Liver (tissue), 9 donors: ENCODE results near the gene SQOR. TPM values are rescaled to one million over a fixed set of nuclear protein-coding genes. Genes with fewer than 3 reads are reported as not detected.

Experiments used
- DNase-seq: peaks from one replicate; pipeline ENCODE4 v3.0.0-alpha.2; 2017; ENCODE audit warnings: low spot score
- H3K27ac ChIP-seq, 2 donors: one replicate each; pipeline ENCODE4 v1.7.0; 2013; ENCODE audit warnings: inconsistent platforms in 2 of 2, low read length in 2 of 2, control low read depth in 1 of 2, low read depth in 1 of 2, mild to moderate bottlenecking in 1 of 2
- H3K27me3 ChIP-seq, 4 donors: one replicate each; pipeline versions ENCODE4 v1.6.1 to v1.7.0; 2013; ENCODE audit warnings: low read length in 3 of 4, inconsistent platforms in 1 of 4, mild to moderate bottlenecking in 1 of 4, moderate library complexity in 1 of 4; ENCODE audit not compliant: control insufficient read depth in 4 of 4, insufficient read depth in 4 of 4
- H3K36me3 ChIP-seq, 4 donors: one replicate each; pipeline versions ENCODE4 v1.6.1 to v1.7.0; 2013; ENCODE audit warnings: low read length in 3 of 4, mild to moderate bottlenecking in 3 of 4, low read depth in 1 of 4, moderate library complexity in 1 of 4; ENCODE audit not compliant: control insufficient read depth in 4 of 4, insufficient read depth in 3 of 4
- H3K4me1 ChIP-seq, 4 donors: one replicate each; pipeline versions ENCODE4 v1.6.1 to v1.7.0; 2013; ENCODE audit warnings: low read length in 3 of 4, mild to moderate bottlenecking in 3 of 4, moderate library complexity in 1 of 4; ENCODE audit not compliant: control insufficient read depth in 4 of 4, insufficient read depth in 4 of 4
- H3K4me3 ChIP-seq, 3 donors: one replicate each; pipeline versions ENCODE4 v1.6.1 to v1.7.0; 2013; ENCODE audit warnings: low read length in 3 of 3, control low read depth in 1 of 3, low read depth in 1 of 3, mild to moderate bottlenecking in 1 of 3
- H3K9ac ChIP-seq, 2 donors: one replicate each; pipeline ENCODE4 v1.7.0; 2013; ENCODE audit warnings: low read length in 2 of 2, mild to moderate bottlenecking in 2 of 2, moderate library complexity in 2 of 2, control low read depth in 1 of 2, low read depth in 1 of 2
- H3K9me3 ChIP-seq, 4 donors: one replicate each; pipeline versions ENCODE4 v1.6.1 to v1.7.0; 2013; ENCODE audit warnings: low read length in 3 of 4; ENCODE audit not compliant: control insufficient read depth in 4 of 4
- ATF3 ChIP-seq: IDR thresholded peaks from 2 replicates; pipeline ENCODE4 v1.6.1; 2016; ENCODE audit warnings: antibody characterized with exemption
- CTCF ChIP-seq: fragments of 150-350 bp; IDR thresholded peaks from 2 replicates; pipeline ENCODE4 v1.5.1; 2017; ENCODE audit warnings: improper control_type of control experiment, low read depth, low read length; ENCODE audit not compliant: missing input control
- EGR1 ChIP-seq, 2 donors: IDR thresholded peaks; 2 replicates each; pipeline ENCODE4 v1.6.1; 2016 to 2018; ENCODE audit warnings: antibody characterized with exemption in 2 of 2, low read depth in 2 of 2
- FOXA1 ChIP-seq: IDR thresholded peaks from 2 replicates; pipeline ENCODE4 v1.6.1; 2016; ENCODE audit warnings: antibody characterized with exemption
- FOXA2 ChIP-seq: IDR thresholded peaks from 2 replicates; pipeline ENCODE4 v1.6.1; 2016; ENCODE audit warnings: antibody characterized with exemption
- GABPA ChIP-seq, 2 donors: IDR thresholded peaks in 1 of 2; conservative IDR thresholded peaks in 1 of 2; 2 replicates each; pipeline ENCODE4 v1.6.1; 2016; ENCODE audit warnings: antibody characterized with exemption in 2 of 2, mild to moderate bottlenecking in 1 of 2, moderate library complexity in 1 of 2
- HNF4A ChIP-seq, 2 donors: conservative IDR thresholded peaks; 2 replicates each; pipeline ENCODE4 v1.6.1; 2016; ENCODE audit warnings: antibody characterized with exemption in 2 of 2, mild to moderate bottlenecking in 2 of 2
- HNF4G ChIP-seq: IDR thresholded peaks from 2 replicates; pipeline ENCODE4 v1.6.1; 2016; ENCODE audit warnings: antibody characterized with exemption
- JUND ChIP-seq, 2 donors: IDR thresholded peaks; 2 replicates each; pipeline ENCODE4 v1.6.1; 2016; ENCODE audit warnings: antibody characterized with exemption in 2 of 2
- MAX ChIP-seq: IDR thresholded peaks from 2 replicates; pipeline ENCODE4 v1.6.1; 2016; ENCODE audit warnings: antibody characterized with exemption
- NR2F2 ChIP-seq: IDR thresholded peaks from 2 replicates; pipeline ENCODE4 v1.6.1; 2016; ENCODE audit warnings: antibody characterized with exemption
- RAD21 ChIP-seq, 2 donors: IDR thresholded peaks; 2 replicates each; pipeline ENCODE4 v1.6.1; 2016; ENCODE audit warnings: antibody characterized with exemption in 2 of 2, mild to moderate bottlenecking in 2 of 2
- REST ChIP-seq: IDR thresholded peaks from 2 replicates; pipeline ENCODE4 v1.6.1; 2016; ENCODE audit warnings: antibody characterized with exemption, mild to moderate bottlenecking
- RXRA ChIP-seq, 2 donors: IDR thresholded peaks; 2 replicates each; pipeline ENCODE4 v1.6.1; 2017 to 2018; ENCODE audit warnings: antibody characterized with exemption in 2 of 2, mild to moderate bottlenecking in 1 of 2
- SP1 ChIP-seq: IDR thresholded peaks from 2 replicates; pipeline ENCODE4 v1.6.1; 2018; ENCODE audit warnings: antibody characterized with exemption, mild to moderate bottlenecking
- TAF1 ChIP-seq: conservative IDR thresholded peaks from 2 replicates; pipeline ENCODE4 v1.6.1; 2016; ENCODE audit warnings: antibody characterized with exemption, mild to moderate bottlenecking
- YY1 ChIP-seq: IDR thresholded peaks from 2 replicates; pipeline ENCODE4 v1.6.1; 2016; ENCODE audit warnings: antibody characterized with exemption, mild to moderate bottlenecking
- ZBTB33 ChIP-seq: IDR thresholded peaks from 2 replicates; pipeline ENCODE4 v1.6.1; 2016; ENCODE audit warnings: antibody characterized with exemption
- WGBS: extraction: QIAGEN DNeasy Blood & Tissue Kit; methylation state at CpG from one replicate; pipeline ENCODE4 v1.1.7; 2013; 5-methylcytosine and 5-hydroxymethylcytosine counted together
- polyA plus RNA-seq, 2 donors: library from polyadenylated mRNA; stranded (reverse) in 1 of 2; unstranded in 1 of 2; fragments of 200-250 nt in 1 of 2; fragments of >200 nt in 1 of 2; fragmentation: Nextera tagmentation in 1 of 2; extraction: Ambion mirVana in 1 of 2; gene quantifications; one replicate each; pipeline versions ENCODE4 v1.2.1 to v1.2.3, GENCODE V29; 2013 to 2015
- total RNA-seq, 2 donors: library from RNA; depleted of rRNA; stranded (reverse); fragments of >200 nt; gene quantifications; one replicate each; pipeline ENCODE4 v1.2.3, GENCODE V29; 2014
- donor health status: healthy.
- donor health status: healthy.
- donor health status: healthy.
- donor health status: healthy.
- donor health status: healthy.

Gene SQOR
- total and polyA plus RNA-seq, 4 donors = 29.6 to 41.7 (median 35.1) TPM

GRCh38 chr15:45587095-45587862 is 47.5 kb upstream of the SQOR start, which contains the start of gene BLOC1S6:
TSS of gene BLOC1S6 (plus strand) at chr15:45587379. CDS start at chr15:45587444, 65 bp downstream.
- H3K4me1 ChIP-seq = peaks cover 0 to 27% (median 20%) of the 10 kb centered on the region in 4 donors
- under 1% methylated on average over 62 of the region's 62 CpGs for WGBS
- peaks cover 0 to 1% (median 0%) of the 10 kb centered on the region in 4 donors for H3K36me3 ChIP-seq

More at GRCh38 chr15:45587095-45587862, 47.5 kb upstream of the SQOR start, which contains the start of gene BLOC1S6:
- TF ChIP-seq REST = peak; percentile 49
- TF ChIP-seq CTCF = no peak
- no peak for TF ChIP-seq ATF3
- TF ChIP-seq HNF4A (conservative IDR thresholded peaks at IDR 0.05) = peak in 1 of 2 donors; percentile 3
- TF ChIP-seq GABPA (IDR thresholded peaks at IDR 0.05 in 1 of 2, conservative IDR thresholded peaks at IDR 0.05 in 1 of 2) = peak; percentile 89 to 97
- TF ChIP-seq NR2F2 = no peak
- TF ChIP-seq TAF1 = peak; percentile 78
- peak; percentile 38 for TF ChIP-seq SP1
- TF ChIP-seq ZBTB33 = no peak
- peak; percentile 42 for TF ChIP-seq MAX
- TF ChIP-seq FOXA2 = no peak
- TF ChIP-seq YY1 = peak; percentile 68
- no peak for TF ChIP-seq JUND (IDR thresholded peaks at IDR 0.05)
- no peak for TF ChIP-seq FOXA1
- no peak for TF ChIP-seq HNF4G
- no peak for TF ChIP-seq EGR1 (IDR thresholded peaks at IDR 0.05; ENCODE audit: low read depth in 2 of 2)
- peak in 1 of 2 donors; percentile 7 for TF ChIP-seq RAD21 (IDR thresholded peaks at IDR 0.05)
- TF ChIP-seq RXRA (IDR thresholded peaks at IDR 0.05) = peak in 1 of 2 donors; percentile 41
- Histone ChIP-seq H3K27me3 (no peaks in the 10 kb centered on the region), H3K27ac (peak within 1 kb of the TSS; percentile 97 to 99), H3K9me3 (no peaks in the 10 kb centered on the region), H3K9ac (peak within 1 kb of the TSS; percentile 95 to 96), H3K4me3 (peak within 1 kb of the TSS; percentile 77 to 96 (median 87))
- peak; percentile 93 for DNase-seq
